ENCODE measurements around the gene SUMO4.

DNA sequence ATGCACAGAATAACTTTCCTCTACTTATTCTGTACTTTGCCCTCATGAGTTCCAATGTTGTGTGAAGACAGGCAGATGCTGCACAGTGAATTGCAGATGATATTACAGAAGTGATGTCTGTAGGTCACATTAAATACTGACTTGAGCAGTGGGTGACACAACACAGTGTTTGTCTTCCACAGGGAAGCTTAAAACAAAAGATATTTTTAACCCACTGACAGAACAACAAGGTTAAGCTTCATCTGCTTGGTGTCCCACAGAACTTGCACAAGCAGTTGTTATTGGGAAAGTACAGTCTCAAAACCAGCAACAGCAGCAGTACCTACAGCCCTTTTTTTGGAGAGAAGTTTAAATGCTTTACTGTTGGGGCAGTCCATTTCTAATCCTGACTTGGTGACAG is 10.5 kb downstream of the SUMO4 start:
- TF ChIP-seq, protein P1, sequence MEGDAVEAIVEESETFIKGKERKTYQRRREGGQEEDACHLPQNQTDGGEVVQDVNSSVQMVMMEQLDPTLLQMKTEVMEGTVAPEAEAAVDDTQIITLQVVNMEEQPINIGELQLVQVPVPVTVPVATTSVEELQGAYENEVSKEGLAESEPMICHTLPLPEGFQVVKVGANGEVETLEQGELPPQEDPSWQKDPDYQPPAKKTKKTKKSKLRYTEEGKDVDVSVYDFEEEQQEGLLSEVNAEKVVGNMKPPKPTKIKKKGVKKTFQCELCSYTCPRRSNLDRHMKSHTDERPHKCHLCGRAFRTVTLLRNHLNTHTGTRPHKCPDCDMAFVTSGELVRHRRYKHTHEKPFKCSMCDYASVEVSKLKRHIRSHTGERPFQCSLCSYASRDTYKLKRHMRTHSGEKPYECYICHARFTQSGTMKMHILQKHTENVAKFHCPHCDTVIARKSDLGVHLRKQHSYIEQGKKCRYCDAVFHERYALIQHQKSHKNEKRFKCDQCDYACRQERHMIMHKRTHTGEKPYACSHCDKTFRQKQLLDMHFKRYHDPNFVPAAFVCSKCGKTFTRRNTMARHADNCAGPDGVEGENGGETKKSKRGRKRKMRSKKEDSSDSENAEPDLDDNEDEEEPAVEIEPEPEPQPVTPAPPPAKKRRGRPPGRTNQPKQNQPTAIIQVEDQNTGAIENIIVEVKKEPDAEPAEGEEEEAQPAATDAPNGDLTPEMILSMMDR (IDR thresholded peaks at IDR 0.05 in 2 of 3, conservative IDR thresholded peaks at IDR 0.05 in 1 of 3; ENCODE audit: insufficient read depth in 2 of 3, low read depth in 1 of 3, low read length in 3 of 3) = no peak
- TF ChIP-seq ZFP36 (IDR thresholded peaks at IDR 0.05; ENCODE audit: low read depth, low read length, partially characterized antibody) (no peak), MYBL2 (IDR thresholded peaks at IDR 0.05; ENCODE audit: low read depth) (no peak), MYBL2 (CRISPR knock-in tag; IDR thresholded peaks at IDR 0.05; ENCODE audit: borderline replicate concordance) (no peak), NONO (IDR thresholded peaks at IDR 0.05; ENCODE audit: low read depth in 2 of 2, low read length in 1 of 2) (no peak), EZH2 (IDR thresholded peaks at IDR 0.05; ENCODE audit: borderline replicate concordance, low read depth, low read length) (no peak), TAF1 (IDR thresholded peaks at IDR 0.05; ENCODE audit: control insufficient read depth, extremely low read depth, insufficient read depth, low read length, severe bottlenecking) (no peak), XRCC3 (IDR thresholded peaks at IDR 0.05) (no peak), ZNF184 (CRISPR knock-in tag; IDR thresholded peaks at IDR 0.05) (no peak), ZNF311 (CRISPR knock-in tag; IDR thresholded peaks at IDR 0.05) (no peak), POLR2AphosphoS2 (IDR thresholded peaks at IDR 0.05; ENCODE audit: low read length) (no peak)
- TF ChIP-seq, protein P2, sequence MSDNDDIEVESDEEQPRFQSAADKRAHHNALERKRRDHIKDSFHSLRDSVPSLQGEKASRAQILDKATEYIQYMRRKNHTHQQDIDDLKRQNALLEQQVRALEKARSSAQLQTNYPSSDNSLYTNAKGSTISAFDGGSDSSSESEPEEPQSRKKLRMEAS (CRISPR knock-in tag; IDR thresholded peaks at IDR 0.05) = no peak
- TF ChIP-seq, protein P3, sequence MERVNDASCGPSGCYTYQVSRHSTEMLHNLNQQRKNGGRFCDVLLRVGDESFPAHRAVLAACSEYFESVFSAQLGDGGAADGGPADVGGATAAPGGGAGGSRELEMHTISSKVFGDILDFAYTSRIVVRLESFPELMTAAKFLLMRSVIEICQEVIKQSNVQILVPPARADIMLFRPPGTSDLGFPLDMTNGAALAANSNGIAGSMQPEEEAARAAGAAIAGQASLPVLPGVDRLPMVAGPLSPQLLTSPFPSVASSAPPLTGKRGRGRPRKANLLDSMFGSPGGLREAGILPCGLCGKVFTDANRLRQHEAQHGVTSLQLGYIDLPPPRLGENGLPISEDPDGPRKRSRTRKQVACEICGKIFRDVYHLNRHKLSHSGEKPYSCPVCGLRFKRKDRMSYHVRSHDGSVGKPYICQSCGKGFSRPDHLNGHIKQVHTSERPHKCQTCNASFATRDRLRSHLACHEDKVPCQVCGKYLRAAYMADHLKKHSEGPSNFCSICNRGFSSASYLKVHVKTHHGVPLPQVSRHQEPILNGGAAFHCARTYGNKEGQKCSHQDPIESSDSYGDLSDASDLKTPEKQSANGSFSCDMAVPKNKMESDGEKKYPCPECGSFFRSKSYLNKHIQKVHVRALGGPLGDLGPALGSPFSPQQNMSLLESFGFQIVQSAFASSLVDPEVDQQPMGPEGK (CRISPR knock-in tag; IDR thresholded peaks at IDR 0.05; ENCODE audit: borderline replicate concordance) = no peak
- TF ChIP-seq, protein P4, sequence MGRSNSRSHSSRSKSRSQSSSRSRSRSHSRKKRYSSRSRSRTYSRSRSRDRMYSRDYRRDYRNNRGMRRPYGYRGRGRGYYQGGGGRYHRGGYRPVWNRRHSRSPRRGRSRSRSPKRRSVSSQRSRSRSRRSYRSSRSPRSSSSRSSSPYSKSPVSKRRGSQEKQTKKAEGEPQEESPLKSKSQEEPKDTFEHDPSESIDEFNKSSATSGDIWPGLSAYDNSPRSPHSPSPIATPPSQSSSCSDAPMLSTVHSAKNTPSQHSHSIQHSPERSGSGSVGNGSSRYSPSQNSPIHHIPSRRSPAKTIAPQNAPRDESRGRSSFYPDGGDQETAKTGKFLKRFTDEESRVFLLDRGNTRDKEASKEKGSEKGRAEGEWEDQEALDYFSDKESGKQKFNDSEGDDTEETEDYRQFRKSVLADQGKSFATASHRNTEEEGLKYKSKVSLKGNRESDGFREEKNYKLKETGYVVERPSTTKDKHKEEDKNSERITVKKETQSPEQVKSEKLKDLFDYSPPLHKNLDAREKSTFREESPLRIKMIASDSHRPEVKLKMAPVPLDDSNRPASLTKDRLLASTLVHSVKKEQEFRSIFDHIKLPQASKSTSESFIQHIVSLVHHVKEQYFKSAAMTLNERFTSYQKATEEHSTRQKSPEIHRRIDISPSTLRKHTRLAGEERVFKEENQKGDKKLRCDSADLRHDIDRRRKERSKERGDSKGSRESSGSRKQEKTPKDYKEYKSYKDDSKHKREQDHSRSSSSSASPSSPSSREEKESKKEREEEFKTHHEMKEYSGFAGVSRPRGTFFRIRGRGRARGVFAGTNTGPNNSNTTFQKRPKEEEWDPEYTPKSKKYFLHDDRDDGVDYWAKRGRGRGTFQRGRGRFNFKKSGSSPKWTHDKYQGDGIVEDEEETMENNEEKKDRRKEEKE (IDR thresholded peaks at IDR 0.05; ENCODE audit: borderline replicate concordance in 1 of 2, control insufficient read depth in 1 of 2, low read depth in 2 of 2, low read length in 1 of 2) = no peak

Data from K562 (cell line).